DOHH2 (cell line): ENCODE results near the gene KBTBD4.

ENCODE experiments used
- EZH2phosphoT487 ChIP-seq: fragments of 200-600 bp; sonication (generic); IDR thresholded peaks from 2 replicates; pipeline ENCODE4 v1.6.1; 2017; ENCODE audit warnings: borderline replicate concordance, mild to moderate bottlenecking, antibody characterized with exemption, low read length, moderate library complexity, mixed read lengths
- TF ChIP-seq, protein P1 (sequence below): fragments of 200-600 bp; sonication (generic); IDR thresholded peaks from one replicate; pipeline ENCODE4 v1.5.1; 2014; ENCODE audit warnings: antibody characterized with exemption, mild to moderate bottlenecking, low read depth, low read length; ENCODE audit not compliant: poor library complexity, severe bottlenecking

- TF ChIP-seq, protein P1, sequence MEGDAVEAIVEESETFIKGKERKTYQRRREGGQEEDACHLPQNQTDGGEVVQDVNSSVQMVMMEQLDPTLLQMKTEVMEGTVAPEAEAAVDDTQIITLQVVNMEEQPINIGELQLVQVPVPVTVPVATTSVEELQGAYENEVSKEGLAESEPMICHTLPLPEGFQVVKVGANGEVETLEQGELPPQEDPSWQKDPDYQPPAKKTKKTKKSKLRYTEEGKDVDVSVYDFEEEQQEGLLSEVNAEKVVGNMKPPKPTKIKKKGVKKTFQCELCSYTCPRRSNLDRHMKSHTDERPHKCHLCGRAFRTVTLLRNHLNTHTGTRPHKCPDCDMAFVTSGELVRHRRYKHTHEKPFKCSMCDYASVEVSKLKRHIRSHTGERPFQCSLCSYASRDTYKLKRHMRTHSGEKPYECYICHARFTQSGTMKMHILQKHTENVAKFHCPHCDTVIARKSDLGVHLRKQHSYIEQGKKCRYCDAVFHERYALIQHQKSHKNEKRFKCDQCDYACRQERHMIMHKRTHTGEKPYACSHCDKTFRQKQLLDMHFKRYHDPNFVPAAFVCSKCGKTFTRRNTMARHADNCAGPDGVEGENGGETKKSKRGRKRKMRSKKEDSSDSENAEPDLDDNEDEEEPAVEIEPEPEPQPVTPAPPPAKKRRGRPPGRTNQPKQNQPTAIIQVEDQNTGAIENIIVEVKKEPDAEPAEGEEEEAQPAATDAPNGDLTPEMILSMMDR = no peak
- TF ChIP-seq EZH2phosphoT487 = no peak
Observed at GRCh38 chr11:47617417-47617809, 38.6 kb upstream of the KBTBD4 start.
